GM18505 (cell line): ENCODE results near the gene PLA2G2F.

Experiments
- ATAC-seq: cut with Tn5 transposase; IDR thresholded peaks from one replicate; pipeline ENCODE4 v1.9.1; 2021; ENCODE audit not compliant: unreplicated experiment
- POLR2A ChIP-seq: IDR thresholded peaks from 4 replicates; pipeline ENCODE4 v1.6.1; 2011; ENCODE audit warnings: borderline replicate concordance; ENCODE audit not compliant: insufficient read depth, insufficient read length; ENCODE audit errors: extremely low read depth

Gene PLA2G2F

DNA sequence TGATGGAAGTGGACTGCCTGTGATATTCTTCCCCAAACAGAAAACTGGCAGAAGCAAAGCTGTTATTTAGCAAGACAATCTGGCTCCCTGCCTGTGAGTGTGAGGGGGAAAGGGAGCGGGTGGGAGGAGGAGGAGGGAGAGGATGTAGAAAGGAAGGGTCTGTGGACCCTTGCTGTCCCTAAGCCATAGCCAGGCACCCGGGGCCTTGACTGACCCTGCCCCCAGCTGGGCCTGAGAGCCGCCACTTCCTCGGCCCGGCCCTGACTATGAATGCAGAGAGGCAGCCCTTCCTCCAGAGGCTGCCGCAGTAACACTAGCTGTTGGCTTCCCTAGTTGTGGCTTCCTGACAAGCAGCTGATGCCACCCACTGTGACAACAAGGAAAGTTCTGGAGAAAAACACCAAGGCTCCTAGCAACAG lies 13.9 kb downstream of the PLA2G2F start:
- TF ChIP-seq POLR2A: no peak
- no peak for ATAC-seq

DNA sequence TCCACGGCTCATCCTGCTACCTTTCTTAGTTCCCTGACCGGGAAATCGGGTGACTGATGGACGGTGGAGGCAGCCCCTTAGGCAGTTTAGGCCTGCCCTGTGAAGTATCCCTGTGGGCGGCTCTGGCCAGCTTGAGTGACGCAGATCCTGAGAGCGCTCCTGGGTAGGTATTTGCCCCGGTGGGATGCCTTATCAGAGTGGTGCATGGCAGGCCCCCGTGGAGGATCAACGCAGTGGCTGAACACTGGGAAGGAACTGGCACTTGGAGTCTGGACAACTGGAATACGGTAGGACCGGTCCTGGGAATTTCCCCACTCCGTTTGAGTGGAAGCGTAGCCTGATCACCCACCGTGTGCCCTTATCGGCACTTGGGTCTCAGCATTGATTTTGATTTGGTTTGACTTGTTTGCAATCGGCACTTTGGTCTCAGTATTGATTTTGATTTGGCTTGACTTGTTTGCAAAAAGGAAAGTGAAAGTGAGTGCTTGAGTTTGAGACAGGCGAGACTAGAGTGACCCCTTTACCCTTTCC lies 15.2 kb downstream of the PLA2G2F start:
- no peak for TF ChIP-seq POLR2A
- no peak for ATAC-seq

DNA sequence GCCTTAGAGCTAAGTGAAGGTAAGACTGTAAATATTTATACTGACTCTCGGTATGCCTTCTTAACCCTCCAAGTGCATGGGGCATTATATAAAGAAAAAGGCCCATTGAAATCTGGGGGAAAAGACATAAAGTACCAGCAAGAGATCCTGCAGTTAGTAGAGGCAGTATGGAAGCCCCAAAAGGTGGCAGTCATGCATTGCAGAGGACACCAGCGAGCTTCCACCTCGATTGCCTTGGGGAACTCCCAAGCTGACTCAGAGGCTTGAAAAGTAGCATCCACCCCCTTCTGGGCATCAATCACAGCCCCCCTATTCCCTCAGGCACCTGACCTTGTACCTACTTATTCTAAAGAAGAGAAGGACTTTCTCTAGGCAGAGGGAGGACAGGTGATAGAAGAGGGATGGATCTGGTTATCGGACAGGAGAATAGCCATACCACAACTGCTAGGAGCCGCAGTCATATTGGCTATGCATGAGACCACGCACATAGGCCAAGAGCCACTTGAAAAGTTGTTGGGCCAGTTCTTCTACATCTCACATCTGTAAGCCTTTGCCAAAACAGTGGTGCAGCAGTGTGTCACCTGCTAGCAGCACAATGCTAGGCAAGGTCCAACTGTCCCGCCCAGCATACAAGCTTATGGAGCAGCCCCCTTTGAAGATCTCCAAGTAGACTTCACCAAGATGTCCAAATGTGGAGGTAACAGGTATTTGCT lies 19.4 kb downstream of the PLA2G2F start:
- no peak for TF ChIP-seq POLR2A
- ATAC-seq: no peak

DNA sequence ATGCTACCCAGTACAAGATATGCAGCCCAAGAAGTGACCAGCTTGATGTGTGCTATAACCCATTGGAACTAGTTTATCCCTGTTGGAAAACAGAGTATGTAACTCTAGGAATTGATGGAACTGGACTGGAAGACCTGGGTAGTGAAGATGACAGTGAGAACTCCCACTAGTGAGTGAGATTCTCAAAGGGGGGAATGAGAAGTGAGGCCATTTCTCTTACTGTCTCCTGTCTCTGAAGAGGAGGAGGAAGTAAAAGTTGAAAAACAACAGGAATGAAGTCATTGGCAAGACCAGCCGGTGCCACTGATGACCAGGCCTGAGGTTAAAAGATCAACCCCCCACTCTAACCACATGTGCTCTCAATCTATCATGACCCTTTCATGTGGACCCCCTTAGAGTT lies 20.9 kb downstream of the PLA2G2F start:
- no peak for ATAC-seq

DNA sequence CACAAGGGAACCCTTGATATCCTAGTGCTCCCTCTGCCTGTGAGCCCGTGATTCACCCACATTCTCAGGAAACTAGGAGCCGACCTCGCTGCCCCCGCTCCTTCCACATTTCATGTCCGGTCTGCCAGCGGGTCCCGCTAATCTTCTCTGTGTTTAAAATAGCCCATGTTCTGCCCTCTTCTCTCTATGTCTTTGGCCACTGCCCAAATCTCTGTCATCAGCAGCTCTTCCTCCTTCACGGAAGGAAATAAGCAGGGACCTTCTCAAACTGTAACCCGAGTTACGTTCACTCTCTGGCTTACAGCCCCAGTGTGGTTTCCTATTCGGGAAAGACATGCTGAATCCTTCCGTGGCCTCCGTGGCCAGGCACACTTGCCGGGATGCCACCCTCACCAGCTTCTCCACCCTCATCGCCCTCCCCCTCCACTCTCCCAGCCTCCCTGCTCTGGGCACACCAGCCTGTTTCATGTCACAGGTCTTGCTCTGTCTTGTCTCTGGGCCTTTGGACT lies 25.6 kb downstream of the PLA2G2F start:
- no peak for TF ChIP-seq POLR2A
- ATAC-seq: no peak

More for the DNA sequence above, 20.9 kb downstream of the PLA2G2F start:
- no peak for TF ChIP-seq POLR2A

DNA sequence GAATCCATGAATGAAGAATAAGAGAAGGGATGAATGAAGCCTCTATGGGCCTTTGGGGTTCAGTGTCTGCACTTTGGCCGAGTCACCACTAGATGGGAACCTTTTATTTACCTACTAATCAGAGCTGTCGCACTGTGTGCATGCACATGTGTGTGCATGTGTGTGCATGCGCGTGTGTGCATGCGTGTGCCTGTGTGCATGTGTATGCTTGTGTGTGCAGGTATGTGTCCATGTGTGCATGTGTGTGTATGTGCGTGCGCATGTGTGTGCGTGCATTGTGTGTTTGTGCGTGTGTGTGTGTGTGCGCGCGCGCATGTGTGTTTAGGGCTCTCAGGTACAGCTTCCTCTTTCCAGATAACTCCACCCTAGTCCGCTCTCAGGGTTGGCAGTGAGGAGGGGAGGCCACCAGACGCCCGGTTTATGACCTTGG lies 26.4 kb downstream of the PLA2G2F start:
- ATAC-seq: no peak
- no peak for TF ChIP-seq POLR2A

DNA sequence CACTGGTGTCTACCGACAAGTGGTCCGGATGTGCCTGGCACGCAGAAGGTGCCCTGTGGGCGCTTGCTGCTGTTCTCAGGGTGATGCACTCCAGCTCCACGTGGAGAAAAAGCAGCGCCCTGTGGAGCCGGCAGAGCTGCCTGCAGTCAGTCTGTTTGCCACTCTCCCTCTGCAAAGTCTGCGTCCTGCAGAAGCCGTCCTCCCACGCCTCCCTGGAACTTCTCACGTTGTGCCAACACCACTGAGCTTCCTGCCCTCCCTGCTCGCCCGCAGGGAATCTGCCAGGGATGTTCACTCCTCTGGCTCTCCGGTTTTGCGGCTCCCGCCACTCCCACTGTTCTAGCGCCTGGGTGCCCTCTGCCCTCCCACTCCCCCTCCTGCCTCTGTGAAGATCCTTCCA lies 26.9 kb downstream of the PLA2G2F start:
- TF ChIP-seq POLR2A: no peak
- no peak for ATAC-seq

DNA sequence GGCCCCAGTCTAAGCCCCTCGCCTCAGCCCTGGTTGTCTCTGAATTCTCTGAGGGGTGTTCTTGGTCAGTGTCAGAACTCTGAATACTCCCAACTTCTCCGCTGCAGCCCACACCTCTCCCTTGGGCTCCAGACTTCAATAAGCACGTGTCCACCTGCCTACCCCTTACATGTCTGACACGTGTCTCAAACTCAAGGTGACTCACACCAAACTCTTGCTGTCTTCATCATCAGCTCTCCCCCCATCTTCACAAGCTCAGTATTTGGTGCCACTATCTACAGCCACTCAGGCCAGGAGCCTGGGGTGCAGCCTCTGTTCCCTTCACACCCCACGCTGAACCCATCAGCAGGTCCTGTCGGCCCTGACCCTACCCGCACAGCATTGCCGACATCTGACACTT lies 28.0 kb downstream of the PLA2G2F start:
- TF ChIP-seq POLR2A: no peak
- no peak for ATAC-seq

DNA sequence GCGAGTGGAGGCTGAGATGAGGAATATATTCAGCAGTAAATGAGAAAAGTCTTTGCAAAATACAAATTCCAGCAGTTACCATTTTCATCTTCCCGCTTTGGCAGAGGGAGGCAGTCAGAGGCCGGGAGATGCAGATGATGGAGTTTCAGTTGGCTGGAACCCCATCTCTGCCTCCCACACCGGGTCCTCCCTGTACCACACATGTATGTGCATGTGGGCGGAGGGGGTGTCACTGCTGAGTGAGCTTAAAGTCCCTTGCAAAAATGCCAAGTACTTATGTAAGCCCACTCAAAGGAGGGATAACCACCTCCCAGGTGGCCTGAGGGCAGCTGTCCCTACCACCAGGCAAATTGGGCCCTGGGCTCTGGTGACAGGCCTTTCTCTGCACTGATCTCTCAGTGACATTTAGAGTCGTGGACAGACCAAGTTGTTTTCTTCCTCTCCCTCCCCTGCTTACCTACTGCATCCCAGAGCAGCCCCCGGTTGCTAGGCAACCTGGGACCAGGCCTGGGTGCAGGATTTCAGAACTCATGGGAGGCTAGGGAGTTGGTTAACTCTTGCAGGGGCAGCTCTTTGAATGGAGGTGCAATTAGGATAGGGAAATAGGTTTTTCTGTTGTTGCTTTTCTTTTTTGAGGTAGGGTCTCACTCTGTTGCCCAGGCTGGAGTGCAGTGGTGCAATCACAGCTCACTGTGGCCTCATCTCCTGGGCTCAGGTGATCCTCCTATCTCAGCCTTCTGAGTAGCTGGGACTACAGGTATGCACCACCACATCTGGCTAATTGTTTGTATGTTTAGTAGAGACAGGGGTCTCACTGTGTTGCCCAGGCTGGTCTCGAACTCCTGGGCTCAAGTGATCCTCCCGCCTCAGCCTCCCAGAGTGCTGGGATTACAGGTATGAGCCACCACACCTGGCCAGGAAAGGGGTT lies 29.7 kb downstream of the PLA2G2F start:
- ATAC-seq: no peak
- no peak for TF ChIP-seq POLR2A

DNA sequence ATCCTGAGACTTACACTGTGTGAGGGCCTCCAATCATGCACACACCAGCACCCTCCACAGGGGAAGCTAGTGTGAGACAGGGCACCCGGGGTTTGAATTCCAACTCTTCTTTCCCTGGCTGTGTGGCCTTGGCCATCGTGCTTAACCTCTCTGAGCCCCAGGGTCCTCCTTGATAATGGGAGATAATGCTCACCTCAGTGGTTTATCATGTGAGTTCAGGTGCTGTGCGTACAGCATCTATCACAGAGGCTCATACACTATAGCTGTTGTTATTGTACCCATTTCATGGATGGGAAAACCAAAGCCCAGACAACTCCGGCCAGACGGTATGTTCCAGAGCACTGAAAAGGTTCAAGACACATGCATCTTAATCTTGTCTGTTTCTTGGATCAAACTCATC lies 30.8 kb downstream of the PLA2G2F start:
- TF ChIP-seq POLR2A: no peak
- no peak for ATAC-seq

DNA sequence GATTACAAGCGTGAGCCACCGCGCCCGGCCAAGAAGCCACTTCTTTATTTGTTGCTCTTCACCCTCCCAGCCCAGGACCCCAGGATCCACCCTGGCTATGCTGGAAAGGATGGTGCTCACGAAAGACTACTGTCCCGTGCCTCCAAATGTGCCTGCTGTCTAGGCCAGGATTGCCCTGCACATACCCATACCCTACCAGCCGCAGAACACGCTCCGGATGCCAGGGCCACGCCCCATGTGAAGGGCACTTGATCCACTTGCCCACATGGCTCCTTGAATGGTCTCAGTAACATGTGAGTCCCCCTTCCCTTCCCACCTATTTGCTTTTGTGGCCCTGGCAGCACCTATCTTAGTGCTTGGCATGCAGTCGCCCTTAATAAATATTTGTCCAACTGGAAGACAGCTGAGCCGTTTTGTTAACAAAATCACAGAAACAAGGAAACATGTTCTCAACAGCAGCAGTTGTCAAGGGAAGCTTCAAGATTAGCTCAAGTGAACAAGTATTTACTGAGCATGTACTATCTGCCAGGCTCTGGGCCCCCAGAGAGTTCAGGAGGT lies 33.0 kb downstream of the PLA2G2F start:
- ATAC-seq: no peak
- TF ChIP-seq POLR2A: no peak

DNA sequence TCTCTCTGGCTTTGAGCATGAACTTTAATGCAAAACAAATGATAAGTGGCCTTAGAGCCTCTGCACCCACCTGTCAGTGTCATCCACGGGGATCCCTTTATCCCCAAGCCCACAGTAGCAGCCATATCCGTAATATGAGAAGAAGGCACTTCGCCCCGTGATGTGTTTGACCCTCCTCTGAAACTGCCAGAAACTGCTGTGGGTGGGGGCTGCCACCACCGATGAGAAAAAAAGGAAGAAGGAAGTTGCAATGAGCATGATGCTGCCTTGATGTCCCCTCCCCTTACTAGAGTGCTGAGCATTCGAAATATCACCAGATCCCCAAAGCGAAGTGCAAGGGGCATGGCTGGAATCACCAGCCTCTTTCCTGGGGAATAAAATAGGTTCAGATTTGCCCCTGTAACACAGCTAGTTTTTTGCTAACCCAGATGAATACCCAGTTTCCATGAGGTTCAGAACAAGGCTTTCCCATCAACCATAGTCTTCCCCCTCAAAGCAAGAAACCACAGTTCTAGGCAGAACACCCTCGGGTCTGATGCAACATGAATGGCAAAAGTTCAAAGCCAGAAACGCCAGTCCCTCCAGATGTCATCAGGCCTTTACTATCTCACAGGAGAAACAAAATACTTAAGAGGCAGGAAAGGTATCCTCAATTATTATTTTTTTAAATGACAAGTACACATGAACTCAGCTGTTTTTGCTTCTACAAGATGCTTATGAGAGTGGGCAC lies 36.0 kb downstream of the PLA2G2F start:
- no peak for ATAC-seq

More for the DNA sequence above, 36.0 kb downstream of the PLA2G2F start:
- no peak for TF ChIP-seq POLR2A
